Measurements from ENCODE around the gene MYO3A. TPM values are rescaled to one million over a fixed set of nuclear protein-coding genes. Genes with fewer than 3 reads are reported as not detected.
"Not testable (repeated sequence)": the region's sequence is repeated elsewhere in the genome, so short reads cannot be mapped to it uniquely, and the experiment has no call there.

The MYO3A gene
- total RNA-seq, 2 donors from 2014 or later: 0.08 to 1.0 TPM

GRCh38 chr10:25974897-25975459 lies 40.9 kb downstream of the MYO3A start:
- DNase-seq (no peak), ATAC-seq (no peak)
- intact Hi-C loops (cut with DNase I, micrococcal nuclease): no loop called here

DNA sequence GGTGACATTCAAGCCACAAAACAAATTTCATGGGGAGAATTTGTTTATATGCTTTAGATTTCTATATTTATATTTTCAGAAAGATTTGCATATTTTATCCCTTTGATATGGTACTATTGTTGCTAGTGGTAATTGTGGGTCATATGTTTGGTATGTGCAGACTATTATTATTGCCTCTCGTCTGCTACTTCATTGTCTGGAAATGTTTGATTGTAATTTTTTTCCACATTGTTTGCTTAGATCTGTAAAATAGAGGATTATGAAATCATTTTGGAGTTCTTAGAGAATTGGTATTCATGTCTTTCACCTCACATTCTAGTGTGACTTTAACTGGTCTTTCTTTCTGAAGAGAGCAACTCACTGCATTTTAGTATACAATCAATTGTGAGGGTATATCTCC lies 44.7 kb downstream of the MYO3A start:
- ATAC-seq (no peak), DNase-seq (no peak)
- intact Hi-C loops (cut with DNase I, micrococcal nuclease): no loop called here

DNA sequence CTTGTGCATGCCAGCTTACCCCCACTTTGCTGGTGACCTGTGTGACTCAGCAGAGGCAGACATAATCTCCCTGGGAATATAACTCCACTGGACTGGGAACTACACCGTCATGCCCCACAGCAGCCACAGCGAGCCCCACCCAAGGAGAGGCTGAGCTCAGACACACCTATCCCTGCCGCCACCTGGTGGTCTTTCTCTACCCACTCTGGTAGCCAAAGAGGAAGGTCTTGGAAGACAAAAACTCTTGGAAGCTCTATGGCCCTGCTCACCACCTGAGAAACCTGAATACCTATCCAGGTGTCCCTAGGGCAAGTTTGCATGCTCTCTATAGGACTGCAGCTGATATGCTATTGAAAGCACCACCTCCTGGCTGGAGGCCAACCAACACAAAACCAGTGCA lies 48.1 kb downstream of the MYO3A start:
- ATAC-seq: no peak
- DNase-seq: no peak
- intact Hi-C loops (cut with DNase I, micrococcal nuclease): no loop called here

DNA sequence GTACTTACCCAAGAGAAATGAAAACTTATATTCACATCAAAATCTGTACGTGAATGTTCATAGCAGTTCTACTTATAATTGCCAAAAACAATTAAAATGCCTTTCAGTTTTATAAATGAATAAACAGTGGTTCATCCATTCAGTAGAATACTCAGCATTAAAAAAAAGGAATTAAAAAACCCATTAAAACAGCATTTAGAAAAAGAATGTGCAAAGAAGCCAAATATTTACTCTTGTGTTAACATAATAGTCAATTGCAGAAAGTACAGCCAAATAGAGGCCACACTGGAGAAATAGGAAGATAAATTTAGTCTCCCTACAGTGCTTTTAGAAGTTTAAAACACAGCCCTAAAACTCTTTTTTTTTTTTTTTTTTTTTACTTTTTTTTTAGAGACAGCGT lies 54.6 kb downstream of the MYO3A start:
- intact Hi-C loops (cut with DNase I, micrococcal nuclease): no loop called here
- no peak for ATAC-seq
- no peak for DNase-seq

DNA sequence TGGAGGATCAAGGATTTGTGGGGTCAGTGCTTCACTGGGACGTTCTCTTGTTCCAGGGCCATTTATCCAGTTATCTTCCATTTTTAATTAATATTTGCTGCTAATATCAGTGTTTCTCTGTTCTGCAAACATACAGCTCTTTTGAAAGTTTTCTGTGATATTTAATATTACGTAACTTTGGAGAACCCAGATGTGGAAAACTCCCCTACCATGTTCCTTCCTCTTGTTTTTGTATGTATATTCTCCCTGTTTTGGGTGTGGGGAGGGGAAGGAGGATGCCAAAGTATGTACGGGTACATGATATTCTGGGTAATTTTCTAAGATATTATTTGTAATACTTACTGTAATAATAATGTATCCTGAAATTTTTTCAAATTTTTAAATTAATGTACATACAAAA lies 55.9 kb downstream of the MYO3A start:
- intact Hi-C loops (cut with DNase I, micrococcal nuclease): no loop called here
- no peak for DNase-seq
- no peak for ATAC-seq

DNA sequence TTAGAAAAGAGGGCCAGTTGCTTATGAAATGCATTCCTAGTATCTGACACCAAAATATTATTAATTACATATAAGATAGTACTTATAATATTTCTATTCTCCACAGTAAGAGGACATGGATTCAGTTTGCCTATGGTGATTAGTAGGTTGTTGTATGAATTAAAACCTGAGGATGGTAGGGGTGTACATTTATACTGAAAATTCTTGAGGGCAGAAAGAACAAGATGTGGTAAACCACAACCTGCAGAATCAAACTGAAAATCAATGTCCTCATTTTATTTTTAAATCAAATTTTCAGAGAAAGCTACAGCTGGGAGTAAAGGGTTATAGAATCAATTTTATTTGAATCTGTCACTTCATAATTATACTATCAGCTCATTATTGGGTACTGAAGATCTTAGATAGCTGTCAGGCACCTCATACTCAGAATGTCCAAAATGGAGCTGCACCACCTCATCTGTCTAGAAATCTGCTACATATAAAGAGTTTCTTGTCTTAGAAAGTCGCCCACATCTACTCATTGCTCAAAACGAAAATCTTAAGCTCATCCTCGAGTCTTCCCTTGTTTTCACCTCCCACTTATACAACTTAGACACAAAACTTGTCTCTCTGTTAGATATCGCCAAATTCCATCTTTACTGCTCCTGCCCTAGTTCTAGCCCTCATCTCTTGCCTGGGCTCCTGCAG lies 65.4 kb downstream of the MYO3A start:
- intact Hi-C loops (cut with DNase I, micrococcal nuclease): no loop called here
- ATAC-seq (no peak), DNase-seq (no peak)

GRCh38 chr10:26000971-26001370 lies 66.9 kb downstream of the MYO3A start:
- intact Hi-C loops (cut with DNase I, micrococcal nuclease): no loop called here
- no peak for ATAC-seq
- DNase-seq: no peak

DNA sequence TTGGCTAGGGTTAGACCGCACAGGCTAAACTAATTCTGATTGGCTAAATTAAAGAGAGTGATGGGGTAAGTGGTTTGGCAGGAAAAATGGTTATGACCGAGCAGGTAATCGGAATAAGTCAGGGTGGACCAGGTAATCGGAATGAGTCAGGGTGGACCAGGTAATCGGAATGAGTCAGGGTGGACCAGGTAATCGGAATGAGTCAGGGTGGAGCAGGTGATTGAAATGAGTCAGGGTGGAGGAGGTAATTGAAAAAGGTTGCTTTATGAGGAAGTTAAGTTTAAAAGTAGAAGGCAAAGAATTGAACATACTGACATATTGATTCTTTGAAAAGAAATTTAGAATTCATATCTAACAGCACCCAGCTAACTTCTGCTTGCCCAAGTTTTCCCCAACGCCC lies 68.4 kb downstream of the MYO3A start:
- DNase-seq; intact Hi-C loops (cut with DNase I, micrococcal nuclease); ATAC-seq: not testable (repeated sequence)

GRCh38 chr10:26015092-26015491 lies 81.1 kb downstream of the MYO3A start:
- DNase-seq (no peak), ATAC-seq (no peak)
- intact Hi-C loops (cut with DNase I, micrococcal nuclease): no loop called here

DNA sequence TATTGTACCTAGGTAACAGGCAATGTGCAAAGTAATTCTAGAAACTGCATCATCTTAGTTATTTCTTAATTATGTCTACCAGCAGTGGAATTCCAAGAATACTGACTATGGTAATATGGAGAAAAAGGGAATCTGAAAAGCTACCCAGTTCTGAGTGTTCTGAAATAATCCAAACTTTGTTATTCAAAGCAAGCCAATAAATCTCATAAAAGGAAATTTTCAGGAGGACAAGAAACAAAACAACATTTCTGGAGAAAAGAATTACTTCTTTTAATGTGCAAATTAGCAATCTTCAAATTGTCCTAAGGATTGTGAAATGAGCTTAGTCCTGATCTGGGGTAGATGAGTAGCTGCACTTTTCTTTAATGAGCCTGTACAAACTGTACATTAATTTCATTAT lies 88.8 kb downstream of the MYO3A start:
- ATAC-seq (no peak), DNase-seq (no peak)
- intact Hi-C loops (cut with DNase I, micrococcal nuclease): no loop called here

DNA sequence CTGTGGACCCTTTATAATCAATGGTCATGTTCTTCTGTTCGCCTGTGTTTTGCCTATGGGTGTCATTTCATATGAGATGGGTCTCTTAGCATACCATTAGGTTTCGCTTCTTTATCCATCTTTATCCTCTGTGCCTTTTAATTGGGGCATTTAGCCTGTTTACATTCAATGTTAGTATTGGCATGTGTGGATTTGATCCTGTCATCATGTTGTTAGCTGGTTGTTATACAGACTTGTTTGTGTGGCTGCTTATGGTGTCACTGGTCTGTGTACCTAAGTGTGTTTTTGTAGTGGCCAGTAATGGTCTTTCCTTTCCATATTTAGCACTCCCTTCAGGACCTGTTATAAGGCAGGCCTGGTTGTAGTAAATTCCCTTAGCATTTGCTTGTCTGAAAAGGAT lies 90.3 kb downstream of the MYO3A start:
- intact Hi-C loops (cut with DNase I, micrococcal nuclease): no loop called here
- DNase-seq: no peak

GRCh38 chr10:26025523-26025922 lies 91.5 kb downstream of the MYO3A start:
- DNase-seq (no peak), ATAC-seq (no peak)
- intact Hi-C loops (cut with DNase I, micrococcal nuclease): no loop called here

More for the DNA sequence above, 90.3 kb downstream of the MYO3A start:
- ATAC-seq: no peak

DNA sequence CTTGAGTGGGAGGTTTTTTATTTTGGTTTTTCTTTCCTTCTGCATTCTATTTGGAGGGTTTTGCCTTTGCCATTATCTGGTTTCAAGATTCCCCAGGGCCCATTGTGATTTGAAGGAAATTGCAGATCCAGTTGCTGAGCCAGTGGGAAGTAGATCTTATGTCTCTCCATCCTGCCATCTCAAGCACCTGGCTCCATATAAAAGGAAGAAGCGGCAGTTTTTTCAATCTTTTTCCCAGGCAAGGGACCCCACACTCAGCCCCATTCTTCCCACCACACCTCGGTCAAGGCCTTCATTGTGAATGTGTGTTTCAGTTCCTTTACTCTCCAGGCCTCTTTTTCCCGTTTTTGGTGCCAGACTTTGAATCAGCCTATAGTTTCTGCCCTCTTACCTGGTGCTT lies 95.8 kb downstream of the MYO3A start:
- DNase-seq (no peak), ATAC-seq (no peak)
- intact Hi-C loops (cut with DNase I, micrococcal nuclease): no loop called here

- DNase-seq (no peak), ATAC-seq (no peak)
- intact Hi-C loops (cut with DNase I, micrococcal nuclease): no loop called here
Observed at GRCh38 chr10:26031300-26031699, 97.3 kb downstream of the MYO3A start.

DNA sequence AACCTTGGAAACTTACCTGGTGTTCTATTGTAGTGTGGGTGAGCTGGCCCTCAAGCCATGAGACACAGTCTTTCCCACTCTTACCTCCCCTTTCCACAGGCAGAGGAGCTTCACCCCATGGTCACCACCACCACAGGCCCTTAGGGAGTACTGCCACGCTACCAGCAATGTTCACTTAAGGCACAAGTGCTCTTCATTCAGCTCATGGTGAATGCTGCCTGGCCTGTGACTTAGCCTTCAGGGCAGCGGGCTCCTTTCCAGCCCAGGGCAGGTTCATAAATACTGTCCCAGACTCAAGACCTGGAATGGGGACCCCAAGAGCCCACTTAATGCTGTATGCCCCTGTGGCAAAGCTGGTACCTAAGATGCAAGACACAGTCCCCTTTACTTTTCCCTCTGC lies 109.4 kb downstream of the MYO3A start:
- ATAC-seq (no peak), DNase-seq (no peak)
- intact Hi-C loops (cut with DNase I, micrococcal nuclease): no loop called here

DNA sequence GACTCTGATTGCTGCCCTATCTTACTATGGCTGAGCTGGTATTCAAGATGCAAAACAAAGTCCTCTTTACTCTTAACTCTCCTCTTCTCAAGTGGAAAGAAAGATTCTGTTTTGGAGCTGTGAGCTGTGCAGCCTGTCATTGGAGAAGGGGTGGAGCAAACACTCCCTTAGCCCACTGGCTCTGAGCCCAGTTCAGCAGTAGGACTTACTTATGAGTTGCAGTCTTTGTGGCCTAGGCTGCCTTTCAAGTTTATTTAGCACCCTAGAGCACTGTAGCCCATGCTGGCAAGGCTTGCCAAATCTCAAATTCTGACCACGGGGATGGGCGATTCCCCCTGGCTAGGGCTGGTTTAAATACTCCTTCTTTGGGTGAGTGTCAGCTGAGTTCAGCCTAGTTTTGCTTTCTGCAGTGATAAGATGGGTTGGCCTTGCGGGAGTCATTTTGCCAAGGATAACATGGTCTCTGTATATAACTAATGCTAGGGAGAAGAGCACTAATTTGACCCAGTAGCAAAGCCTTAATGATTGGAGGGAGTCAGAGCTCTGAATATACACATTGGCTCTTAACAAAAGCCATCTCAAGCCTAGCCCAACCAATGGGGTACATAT lies 110.2 kb downstream of the MYO3A start:
- peak; percentile 52 for ATAC-seq
- intact Hi-C loops (cut with DNase I, micrococcal nuclease): no loop called here
- DNase-seq: peak; percentile 23 to 25

GRCh38 chr10:26046073-26046700 lies 112.2 kb downstream of the MYO3A start:
- intact Hi-C loops (cut with DNase I, micrococcal nuclease): no loop called here
- DNase-seq (no peak), ATAC-seq (no peak)

GRCh38 chr10:26048756-26049155 lies 114.7 kb downstream of the MYO3A start:
- ATAC-seq: no peak
- DNase-seq: no peak
- intact Hi-C loops (cut with DNase I, micrococcal nuclease): no loop called here

DNA sequence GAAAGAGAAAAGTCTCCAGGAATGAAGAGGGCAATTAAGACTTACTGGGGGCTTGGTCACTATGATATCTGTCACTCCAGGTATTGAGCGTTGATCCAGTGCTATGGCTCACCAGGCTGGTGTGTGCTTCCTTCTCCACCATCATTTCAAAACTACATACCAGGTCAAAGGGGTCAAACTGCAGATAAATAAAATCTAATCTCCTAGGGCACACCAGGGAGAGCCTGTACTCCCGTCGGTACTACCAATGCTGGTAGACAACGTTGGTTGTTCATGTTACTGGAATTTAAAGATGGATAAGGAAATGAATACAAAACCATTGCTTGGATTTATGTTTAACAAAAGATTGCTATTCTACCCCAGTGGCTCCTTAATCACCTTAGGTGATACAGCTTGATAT lies 118.3 kb downstream of the MYO3A start:
- no peak for ATAC-seq
- intact Hi-C loops (cut with DNase I, micrococcal nuclease): no loop called here

GRCh38 chr10:26057466-26057865 lies 123.4 kb downstream of the MYO3A start:
- intact Hi-C loops (cut with DNase I, micrococcal nuclease): no loop called here
- ATAC-seq (no peak), DNase-seq (no peak)

More for the DNA sequence above, 118.3 kb downstream of the MYO3A start:
- no peak for DNase-seq

Measured in left colon (tissue), 2 donors.